ENCODE results near the gene RXRA. TPM values are rescaled to one million over a fixed set of nuclear protein-coding genes. Genes with fewer than 3 reads are reported as not detected.

Gene RXRA
- total and polyA plus RNA-seq, 10 of the 15 experiments (the other 5 are each of a cell fraction or from before 2014, with no cell fraction given) = 0.89 to 36.8 (median 11.1) TPM

DNA sequence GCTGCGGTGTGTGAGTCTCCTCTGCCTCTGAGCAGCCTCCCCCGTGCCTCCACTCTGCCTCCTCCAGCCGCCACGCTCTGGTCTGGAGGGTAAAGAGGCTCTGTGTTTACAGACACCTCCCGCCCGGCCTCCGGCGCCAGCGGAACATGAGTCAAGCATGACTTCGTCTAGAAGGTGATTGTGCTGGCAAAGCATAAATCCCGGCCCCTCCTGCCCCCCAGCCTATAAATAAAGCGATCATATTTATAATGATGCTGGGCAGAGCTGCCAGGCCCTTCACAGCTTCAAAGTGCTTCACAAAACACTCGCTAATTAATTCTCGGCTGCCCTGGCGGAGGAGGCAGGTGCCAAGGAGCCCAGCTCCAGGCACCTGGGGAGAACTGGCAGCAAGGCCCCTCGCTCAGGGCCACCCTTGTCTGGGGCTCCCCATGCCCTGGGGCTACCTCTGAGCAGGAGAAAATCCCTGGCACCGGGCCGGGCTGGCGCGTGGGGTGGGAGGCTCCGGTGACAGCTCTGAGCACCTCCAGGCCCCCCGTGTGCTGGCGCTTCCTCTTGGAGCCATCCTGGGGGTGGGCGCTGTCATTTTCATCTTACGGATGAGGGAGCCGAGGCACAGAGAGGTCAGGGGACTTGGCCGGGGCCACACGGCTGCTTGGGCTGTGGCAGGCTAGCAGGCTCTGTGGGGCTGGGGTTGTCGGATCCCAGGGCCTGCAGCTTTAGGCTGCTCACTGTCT lies 87.8 kb downstream of the RXRA start:
- WGBS (ENCODE audit: insufficient coverage, insufficient replicate concordance, low lambda C conversion rate, missing lambda C conversion rate) = 93% methylated on average over 29 of the region's 29 CpGs
- in situ Hi-C loops (cut with MboI) = no loop called here
- Histone ChIP-seq H3K4me2 (ENCODE audit: control insufficient read depth, insufficient read depth) (no peak overlapping the region), H3K9ac (ENCODE audit: control insufficient read depth, insufficient read depth, low read length) (no peak overlapping the region), H2AFZ (ENCODE audit: control insufficient read depth, low read depth, low read length) (no peak overlapping the region), H3K4me3 (no peak overlapping the region), H3K27ac (ENCODE audit: control insufficient read depth, insufficient read depth) (no peak overlapping the region), H3K79me2 (ENCODE audit: control insufficient read depth, insufficient read depth, low read length) (no peaks in the 10 kb centered on the region; the same call in none of the 2 replicates), H3K27me3 (replicated peaks in 1 of 2; ENCODE audit: control insufficient read depth in 2 of 2, insufficient read depth in 2 of 2, low read length in 1 of 2) (no peaks in the 10 kb centered on the region), H3K4me1 (ENCODE audit: control insufficient read depth, insufficient read depth, low read length) (no peaks in the 10 kb centered on the region), H4K20me1 (ENCODE audit: control insufficient read depth, insufficient read depth) (no peaks in the 10 kb centered on the region), H3K36me3 (ENCODE audit: control insufficient read depth in 2 of 2, insufficient read depth in 2 of 2, low read length in 1 of 2) (peaks cover 8 to 13% of the 10 kb centered on the region in 2 experiments; a peak in 3 of 4 replicates), H3K9me3 (replicated peaks; ENCODE audit: control insufficient read depth, insufficient read depth, low read length) (no peaks in the 10 kb centered on the region)
- ChIA-PET POLR2A (no interaction called here), CTCF (no interaction called here), SMC1A (ENCODE audit: uncharacterized antibody, unreplicated experiment) (no interaction called here), RAD21 (ENCODE audit: unreplicated experiment) (no interaction called here)
- intact Hi-C loops (cut with micrococcal nuclease; ENCODE audit: unreplicated experiment) = no loop called here
- DNase-seq (ENCODE audit: low read depth, low spot score) (no peak), ATAC-seq (no peak), FAIRE-seq (no peak)
- BruUV-seq (replicated peaks) = no TSS peak
- no peak for TF ChIP-seq ZZZ3 (IDR thresholded peaks at IDR 0.05; ENCODE audit: control insufficient read depth, insufficient read length, low read depth)
- TF ChIP-seq, protein P1, sequence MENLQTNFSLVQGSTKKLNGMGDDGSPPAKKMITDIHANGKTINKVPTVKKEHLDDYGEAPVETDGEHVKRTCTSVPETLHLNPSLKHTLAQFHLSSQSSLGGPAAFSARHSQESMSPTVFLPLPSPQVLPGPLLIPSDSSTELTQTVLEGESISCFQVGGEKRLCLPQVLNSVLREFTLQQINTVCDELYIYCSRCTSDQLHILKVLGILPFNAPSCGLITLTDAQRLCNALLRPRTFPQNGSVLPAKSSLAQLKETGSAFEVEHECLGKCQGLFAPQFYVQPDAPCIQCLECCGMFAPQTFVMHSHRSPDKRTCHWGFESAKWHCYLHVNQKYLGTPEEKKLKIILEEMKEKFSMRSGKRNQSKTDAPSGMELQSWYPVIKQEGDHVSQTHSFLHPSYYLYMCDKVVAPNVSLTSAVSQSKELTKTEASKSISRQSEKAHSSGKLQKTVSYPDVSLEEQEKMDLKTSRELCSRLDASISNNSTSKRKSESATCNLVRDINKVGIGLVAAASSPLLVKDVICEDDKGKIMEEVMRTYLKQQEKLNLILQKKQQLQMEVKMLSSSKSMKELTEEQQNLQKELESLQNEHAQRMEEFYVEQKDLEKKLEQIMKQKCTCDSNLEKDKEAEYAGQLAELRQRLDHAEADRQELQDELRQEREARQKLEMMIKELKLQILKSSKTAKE (IDR thresholded peaks at IDR 0.05; ENCODE audit: low read depth, poor library complexity, severe bottlenecking) = no peak

GRCh38 chr9:134414900-134415425 lies 88.7 kb downstream of the RXRA start:
- FAIRE-seq = no peak
- Histone ChIP-seq H3K27ac (ENCODE audit: control insufficient read depth, insufficient read depth) (no peak overlapping the region), H4K20me1 (ENCODE audit: control insufficient read depth, insufficient read depth) (no peaks in the 10 kb centered on the region), H3K36me3 (ENCODE audit: control insufficient read depth in 2 of 2, insufficient read depth in 2 of 2, low read length in 1 of 2) (peaks cover 3 to 11% of the 10 kb centered on the region in 2 experiments; a peak in 3 of 4 replicates), H3K9ac (ENCODE audit: control insufficient read depth, insufficient read depth, low read length) (no peak overlapping the region), H3K4me3 (no peak overlapping the region), H3K4me1 (ENCODE audit: control insufficient read depth, insufficient read depth, low read length) (no peaks in the 10 kb centered on the region), H3K4me2 (ENCODE audit: control insufficient read depth, insufficient read depth) (no peak overlapping the region), H3K27me3 (replicated peaks in 1 of 2; ENCODE audit: control insufficient read depth in 2 of 2, insufficient read depth in 2 of 2, low read length in 1 of 2) (no peaks in the 10 kb centered on the region), H2AFZ (ENCODE audit: control insufficient read depth, low read depth, low read length) (no peak overlapping the region), H3K9me3 (replicated peaks; ENCODE audit: control insufficient read depth, insufficient read depth, low read length) (no peaks in the 10 kb centered on the region), H3K79me2 (ENCODE audit: control insufficient read depth, insufficient read depth, low read length) (no peaks in the 10 kb centered on the region)
- SMC1A ChIA-PET (ENCODE audit: uncharacterized antibody, unreplicated experiment) = no interaction called here
- CTCF ChIA-PET = no interaction called here
- TF ChIP-seq EGR1 (IDR thresholded peaks at IDR 0.05; ENCODE audit: borderline replicate concordance in 1 of 2, low read depth in 2 of 2, low read length in 2 of 2) (no peak), PKNOX1 (IDR thresholded peaks at IDR 0.05) (no peak), TCF3 (IDR thresholded peaks at IDR 0.05; ENCODE audit: borderline replicate concordance, insufficient read depth, low read depth, low read length) (no peak), POLR2AphosphoS2 (IDR thresholded peaks at IDR 0.05; ENCODE audit: low read depth, low read length) (no peak)
- TF ChIP-seq, protein P2, sequence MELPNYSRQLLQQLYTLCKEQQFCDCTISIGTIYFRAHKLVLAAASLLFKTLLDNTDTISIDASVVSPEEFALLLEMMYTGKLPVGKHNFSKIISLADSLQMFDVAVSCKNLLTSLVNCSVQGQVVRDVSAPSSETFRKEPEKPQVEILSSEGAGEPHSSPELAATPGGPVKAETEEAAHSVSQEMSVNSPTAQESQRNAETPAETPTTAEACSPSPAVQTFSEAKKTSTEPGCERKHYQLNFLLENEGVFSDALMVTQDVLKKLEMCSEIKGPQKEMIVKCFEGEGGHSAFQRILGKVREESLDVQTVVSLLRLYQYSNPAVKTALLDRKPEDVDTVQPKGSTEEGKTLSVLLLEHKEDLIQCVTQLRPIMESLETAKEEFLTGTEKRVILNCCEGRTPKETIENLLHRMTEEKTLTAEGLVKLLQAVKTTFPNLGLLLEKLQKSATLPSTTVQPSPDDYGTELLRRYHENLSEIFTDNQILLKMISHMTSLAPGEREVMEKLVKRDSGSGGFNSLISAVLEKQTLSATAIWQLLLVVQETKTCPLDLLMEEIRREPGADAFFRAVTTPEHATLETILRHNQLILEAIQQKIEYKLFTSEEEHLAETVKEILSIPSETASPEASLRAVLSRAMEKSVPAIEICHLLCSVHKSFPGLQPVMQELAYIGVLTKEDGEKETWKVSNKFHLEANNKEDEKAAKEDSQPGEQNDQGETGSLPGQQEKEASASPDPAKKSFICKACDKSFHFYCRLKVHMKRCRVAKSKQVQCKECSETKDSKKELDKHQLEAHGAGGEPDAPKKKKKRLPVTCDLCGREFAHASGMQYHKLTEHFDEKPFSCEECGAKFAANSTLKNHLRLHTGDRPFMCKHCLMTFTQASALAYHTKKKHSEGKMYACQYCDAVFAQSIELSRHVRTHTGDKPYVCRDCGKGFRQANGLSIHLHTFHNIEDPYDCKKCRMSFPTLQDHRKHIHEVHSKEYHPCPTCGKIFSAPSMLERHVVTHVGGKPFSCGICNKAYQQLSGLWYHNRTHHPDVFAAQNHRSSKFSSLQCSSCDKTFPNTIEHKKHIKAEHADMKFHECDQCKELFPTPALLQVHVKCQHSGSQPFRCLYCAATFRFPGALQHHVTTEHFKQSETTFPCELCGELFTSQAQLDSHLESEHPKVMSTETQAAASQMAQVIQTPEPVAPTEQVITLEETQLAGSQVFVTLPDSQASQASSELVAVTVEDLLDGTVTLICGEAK (IDR thresholded peaks at IDR 0.05; ENCODE audit: borderline replicate concordance) = no peak
- intact Hi-C loops (cut with micrococcal nuclease; ENCODE audit: unreplicated experiment) = no loop called here
- in situ Hi-C loops (cut with MboI) = no loop called here
- no peak for ATAC-seq
- DNase-seq (ENCODE audit: low read depth, low spot score) = no peak
- 73% methylated on average over 15 of the region's 17 CpGs for WGBS (ENCODE audit: insufficient coverage, insufficient replicate concordance, low lambda C conversion rate, missing lambda C conversion rate)
- POLR2A ChIA-PET = no interaction called here
- BruUV-seq (replicated peaks) = no TSS peak
- RAD21 ChIA-PET (ENCODE audit: unreplicated experiment) = no interaction called here

Measured in GM12878 (cell line).